Stimulated activated CD4-positive, alpha-beta T cell treated with anti-CD3 and anti-CD28 coated beads, Interleukin-4, amount 100 ng/mL, for 1 hour (primary cell): Measurements from ENCODE around the gene EIF4G3.
A peak's percentile ranks its signal among the peaks of the same experiment; 100 is the strongest.
"Not testable (repeated sequence)": the region's sequence is repeated elsewhere in the genome, so short reads cannot be mapped to it uniquely, and the experiment has no call there.

Source experiments
- DNase-seq: peaks from one replicate; pipeline ENCODE4 v3.0.0-alpha.2; 2020

The EIF4G3 gene

GRCh38 chr1:21099034-21099868 lies 77.4 kb downstream of the EIF4G3 start:
- DNase-seq = no peak

DNA sequence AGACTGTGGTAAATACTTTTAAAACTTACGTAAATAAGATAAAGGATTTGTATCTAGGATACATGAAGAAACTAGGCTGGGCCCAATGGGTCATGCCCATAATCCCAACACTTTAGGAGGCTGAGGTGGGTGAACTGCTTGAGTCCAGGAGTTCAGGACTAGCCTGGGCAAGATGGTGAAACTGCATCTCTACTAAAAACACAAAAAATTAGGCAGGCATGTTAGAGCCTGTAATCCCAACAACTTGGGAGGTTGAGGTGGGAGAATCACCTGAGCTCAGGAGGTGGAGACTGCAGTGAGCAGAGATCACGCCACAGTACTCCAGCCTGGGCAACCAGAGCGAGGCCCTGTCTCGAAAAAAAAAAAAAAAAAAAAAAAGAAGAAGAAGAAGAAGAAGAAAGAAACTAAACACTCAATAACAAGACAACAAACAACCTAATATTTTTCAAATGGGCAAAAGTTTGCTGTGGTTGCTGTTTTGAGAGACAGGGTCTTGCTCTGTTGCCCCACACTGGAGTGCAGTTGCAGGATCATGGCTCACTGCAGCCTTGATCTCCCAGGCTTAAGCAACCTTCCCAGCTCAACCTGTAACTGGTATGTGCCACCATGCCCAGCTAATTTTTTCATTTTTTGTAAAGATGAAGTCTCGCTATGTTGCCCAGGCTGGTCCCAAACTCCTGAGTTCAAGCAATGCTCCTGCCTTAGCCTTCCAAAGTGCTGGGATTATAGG lies 78.3 kb downstream of the EIF4G3 start:
- DNase-seq = no peak

GRCh38 chr1:21097729-21098128 lies 79.0 kb downstream of the EIF4G3 start:
- no peak for DNase-seq

DNA sequence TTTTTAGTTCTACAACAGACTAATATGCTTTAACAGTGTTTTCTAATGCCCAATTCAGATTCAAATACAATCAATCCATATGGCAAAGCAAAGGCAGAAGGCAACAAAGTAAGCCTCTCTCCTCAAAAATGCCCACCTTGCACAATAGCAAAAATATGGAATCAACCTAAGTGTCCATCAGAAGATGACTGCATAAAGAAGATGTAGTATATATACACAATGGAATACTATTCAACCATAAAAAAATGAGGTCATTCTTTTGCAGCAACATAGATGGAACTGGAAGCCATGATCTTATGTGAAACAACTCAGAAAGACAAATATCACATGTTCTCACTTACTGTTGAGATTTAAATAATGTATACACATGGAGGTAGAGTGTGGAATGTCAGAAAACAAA lies 80.7 kb downstream of the EIF4G3 start:
- no peak for DNase-seq

DNA sequence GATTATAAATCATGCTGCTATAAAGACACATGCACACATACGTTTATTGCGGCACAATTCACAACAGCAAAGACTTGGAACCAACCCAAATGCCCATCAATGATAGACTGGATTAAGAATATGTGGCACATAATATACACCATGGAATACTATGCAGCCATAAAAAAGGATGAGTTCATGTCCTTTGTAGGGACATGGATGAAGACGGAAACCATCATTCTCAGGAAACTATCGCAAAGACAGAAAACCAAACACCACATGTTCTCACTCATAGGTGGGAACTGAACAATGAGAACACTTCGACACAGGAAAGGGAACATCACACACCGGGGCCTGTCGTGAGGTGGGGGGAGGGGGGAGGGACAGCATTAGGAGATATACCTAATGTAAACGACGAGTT lies 82.4 kb downstream of the EIF4G3 start:
- DNase-seq = not testable (repeated sequence)

DNA sequence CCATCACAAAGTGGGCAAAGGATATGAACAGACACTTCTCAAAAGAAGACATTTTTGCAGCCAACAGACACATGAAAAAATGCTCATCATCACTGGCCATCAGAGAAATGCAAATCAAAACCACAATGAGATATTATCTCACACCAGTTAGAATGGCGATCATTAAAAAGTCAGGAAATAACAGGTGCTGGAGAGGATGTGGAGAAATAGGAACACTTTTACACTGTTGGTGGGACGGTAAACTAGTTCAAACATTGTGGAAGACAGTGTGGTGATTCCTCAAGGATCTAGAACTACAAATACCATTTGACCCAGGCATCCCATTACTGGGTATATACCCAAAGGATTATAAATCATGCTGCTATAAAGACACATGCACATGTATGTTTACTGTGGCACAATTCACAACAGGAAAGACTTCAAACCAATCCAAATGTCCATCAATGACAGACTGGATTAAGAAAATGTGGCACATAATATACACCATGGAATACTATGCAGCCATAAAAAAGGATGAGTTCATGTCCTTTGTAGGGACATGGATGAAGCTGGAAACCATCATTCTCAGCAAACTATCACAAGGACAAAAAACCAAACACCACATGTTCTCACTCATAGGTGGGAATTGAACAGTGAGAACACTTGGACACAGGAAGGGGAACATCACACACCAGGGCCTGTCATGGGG lies 83.3 kb downstream of the EIF4G3 start:
- DNase-seq = not testable (repeated sequence)

- not testable (repeated sequence) for DNase-seq
Observed at GRCh38 chr1:21092545-21092944, 84.2 kb downstream of the EIF4G3 start.

DNA sequence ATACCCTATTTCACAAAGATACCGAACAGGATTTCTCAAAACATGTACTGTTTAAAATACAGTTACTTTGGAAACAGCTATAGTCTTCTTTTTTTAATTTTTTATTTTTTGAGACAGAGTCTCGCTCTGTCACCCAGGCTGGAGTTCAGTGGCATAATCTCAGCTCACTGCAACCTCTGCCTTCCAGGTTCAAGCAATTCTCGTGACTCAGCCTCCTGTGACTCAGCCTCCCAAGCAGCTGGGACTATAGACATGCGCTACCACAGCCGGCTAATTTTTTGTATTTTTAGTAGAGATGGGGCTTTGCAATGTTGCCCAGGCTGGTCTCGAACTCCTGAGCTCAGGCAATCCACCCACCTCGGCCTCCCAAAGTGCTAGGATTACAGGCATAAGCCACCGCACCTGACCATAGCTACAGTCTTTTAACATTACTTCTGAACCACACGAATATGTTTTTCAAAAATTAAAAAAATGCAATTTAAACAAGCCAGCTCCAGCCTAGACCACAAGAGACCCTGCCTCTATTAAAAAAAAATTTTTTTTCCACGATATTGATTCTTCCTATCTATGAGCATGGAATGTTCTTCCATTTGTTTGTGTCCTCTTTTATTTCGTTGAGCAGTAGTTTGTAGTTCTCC lies 85.5 kb downstream of the EIF4G3 start:
- DNase-seq = peak; percentile 2

GRCh38 chr1:21090463-21090862 lies 86.2 kb downstream of the EIF4G3 start:
- no peak for DNase-seq

- DNase-seq = no peak
Observed at GRCh38 chr1:21089731-21090130, 87.0 kb downstream of the EIF4G3 start.

GRCh38 chr1:21089299-21089698 lies 87.4 kb downstream of the EIF4G3 start:
- no peak for DNase-seq

DNA sequence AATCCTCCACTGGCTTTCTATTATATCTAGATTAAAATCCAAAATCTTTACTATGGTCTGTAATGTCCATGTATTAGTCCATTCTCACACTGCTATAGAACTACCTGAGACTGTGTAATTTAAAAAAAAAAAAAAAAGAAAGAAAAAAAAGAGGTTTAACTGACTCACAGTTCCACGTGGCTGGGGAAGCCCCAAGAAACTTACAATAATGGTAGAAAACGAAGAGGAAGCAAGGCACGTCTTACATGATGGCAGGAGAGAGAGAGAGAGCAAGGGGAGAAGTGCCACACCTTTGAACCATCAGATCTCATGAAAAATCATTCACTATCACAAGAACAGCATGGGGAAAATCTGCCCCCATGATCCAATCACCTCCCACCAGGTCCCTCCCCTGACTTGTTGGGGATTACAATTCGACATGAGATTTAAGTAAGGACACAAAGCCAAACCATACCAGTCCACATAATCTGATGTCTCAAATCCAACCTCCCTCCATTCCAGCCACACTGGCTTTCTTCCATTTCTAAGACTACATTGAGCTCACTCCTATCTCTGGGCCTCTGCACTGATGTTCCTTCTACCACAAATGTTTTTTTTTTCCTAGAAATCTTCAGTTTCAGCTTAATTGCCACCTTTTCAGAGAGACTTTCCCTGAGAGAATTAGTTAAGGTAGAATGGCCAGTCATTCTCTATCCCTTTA lies 92.4 kb downstream of the EIF4G3 start:
- peak; percentile 10 for DNase-seq

DNA sequence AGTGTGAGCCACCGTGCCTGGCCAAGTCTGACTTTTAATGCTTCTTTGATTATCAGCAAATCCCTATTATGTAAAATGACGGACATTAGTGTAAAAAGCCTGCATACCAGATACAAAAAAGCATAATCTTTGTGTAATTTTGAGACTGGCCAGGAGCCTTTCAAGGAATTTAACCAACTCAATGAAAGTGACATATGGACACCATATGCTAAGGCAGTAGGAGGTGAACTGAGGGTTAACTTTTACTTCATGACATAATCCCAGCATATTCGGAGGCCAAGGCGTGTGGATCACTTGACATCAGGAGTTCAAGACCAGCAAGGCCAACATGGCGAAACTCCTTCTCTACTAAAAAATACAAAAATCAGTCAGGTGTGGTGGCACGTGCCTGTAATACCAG lies 94.6 kb downstream of the EIF4G3 start:
- no peak for DNase-seq

DNA sequence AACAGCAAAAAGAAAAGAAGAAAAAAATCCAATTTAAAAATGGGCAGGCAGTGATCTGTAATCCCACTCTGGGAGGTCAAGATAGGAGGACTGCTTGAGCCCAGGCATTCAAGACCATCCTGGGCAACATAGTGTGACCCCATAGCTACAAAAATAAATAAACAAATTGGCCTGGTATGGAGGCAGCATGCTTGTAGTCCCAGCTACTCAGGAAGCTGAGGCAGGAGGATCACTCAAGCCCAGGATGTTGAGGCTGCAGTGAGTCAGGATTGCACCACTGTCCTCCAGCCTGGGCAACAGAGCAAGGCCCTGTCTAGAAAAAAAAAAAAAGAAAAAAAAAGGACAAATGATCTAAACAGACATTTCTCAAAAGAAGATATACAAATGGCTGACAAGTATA lies 99.6 kb downstream of the EIF4G3 start:
- DNase-seq = no peak

DNA sequence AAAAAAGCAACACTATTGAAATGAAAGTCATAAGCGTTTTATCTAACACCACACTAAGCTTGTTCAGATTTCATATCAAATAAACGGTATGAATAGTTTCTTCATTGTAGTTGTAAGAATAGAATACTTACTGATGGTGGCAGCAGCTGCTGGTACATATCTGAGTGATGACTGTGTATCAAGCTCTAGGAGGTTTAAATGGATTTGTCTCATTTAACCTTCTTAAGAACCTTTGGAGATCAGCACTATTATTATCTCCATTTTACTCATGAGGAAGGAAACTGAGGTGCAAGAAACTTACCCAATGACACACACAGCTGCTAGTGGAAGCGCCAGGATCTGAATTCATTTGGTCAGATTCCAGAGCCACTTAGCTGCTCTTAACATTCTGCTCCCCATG lies 104.0 kb downstream of the EIF4G3 start:
- DNase-seq = no peak

- no peak for DNase-seq
Observed at GRCh38 chr1:21069549-21069948, 107.1 kb downstream of the EIF4G3 start.

GRCh38 chr1:21068937-21069336 lies 107.8 kb downstream of the EIF4G3 start:
- DNase-seq = no peak

GRCh38 chr1:21067551-21068227 lies 109.0 kb downstream of the EIF4G3 start:
- no peak for DNase-seq

DNA sequence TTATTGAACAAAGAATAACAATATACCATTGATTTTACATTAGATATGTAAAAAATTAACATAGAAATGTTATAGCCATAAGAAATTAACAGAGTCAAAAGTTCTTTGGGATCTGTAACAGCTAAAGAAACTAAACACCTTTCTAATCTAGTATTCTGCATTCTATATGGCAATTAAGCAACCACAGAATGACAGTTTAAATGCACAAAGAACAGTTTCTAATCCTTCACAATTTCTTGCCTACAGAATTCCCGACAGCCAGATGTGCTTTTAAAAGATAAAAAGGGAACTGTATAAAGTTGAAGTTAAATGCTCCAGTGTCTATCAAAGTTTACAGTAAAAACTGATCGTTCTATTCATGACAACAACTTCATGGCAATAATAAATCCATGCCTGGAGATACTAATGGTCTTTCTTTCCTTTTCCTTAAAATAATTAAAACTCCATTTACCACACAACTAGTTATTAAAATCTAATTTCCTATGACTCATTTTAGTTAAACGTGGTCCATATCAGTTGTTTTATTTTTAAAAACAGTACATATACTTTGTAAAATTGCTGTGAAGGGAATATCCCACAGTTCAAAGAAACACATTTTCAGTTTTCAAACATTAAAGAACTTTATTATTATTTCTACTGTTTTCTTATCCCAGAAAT lies 110.2 kb downstream of the EIF4G3 start:
- no peak for DNase-seq

- no peak for DNase-seq
Observed at GRCh38 chr1:21065851-21066250, 110.8 kb downstream of the EIF4G3 start.

- DNase-seq = no peak
Observed at GRCh38 chr1:21064057-21064456, 112.6 kb downstream of the EIF4G3 start.
